GM21786 (cell line): Measurements from ENCODE around the gene KLHL12.

Experiments used
- ATAC-seq: cut with Tn5 transposase; IDR thresholded peaks from one replicate; pipeline ENCODE4 v1.9.1; 2021; ENCODE audit not compliant: unreplicated experiment

KLHL12 gene

GRCh38 chr1:202844259-202844658 lies 82.8 kb downstream of the KLHL12 start:
- no peak for ATAC-seq

- ATAC-seq, result no peak
Observed at GRCh38 chr1:202843081-202843480, 84.0 kb downstream of the KLHL12 start.
